HEK293 (cell line): Measurements from ENCODE around the gene NEGR1.

Source experiments
- BCL6B ChIP-seq: fragments of 450-650 bp; formaldehyde crosslinking; IDR thresholded peaks from 2 replicates; pipeline ENCODE4 v1.5.1; 2017; ENCODE audit warnings: missing biosample characterization, missing genetic modification characterization
- HIC1 ChIP-seq: fragments of 450-650 bp; formaldehyde crosslinking; IDR thresholded peaks from 2 replicates; pipeline ENCODE4 v1.5.1; 2016; ENCODE audit warnings: missing biosample characterization, missing genetic modification characterization
- KLF9 ChIP-seq: fragments of 450-650 bp; formaldehyde crosslinking; IDR thresholded peaks from 2 replicates; pipeline ENCODE4 v1.5.1; 2016; ENCODE audit warnings: missing biosample characterization, missing genetic modification characterization, low read depth
- OSR2 ChIP-seq: fragments of 450-650 bp; formaldehyde crosslinking; IDR thresholded peaks from 2 replicates; pipeline ENCODE4 v1.5.1; 2016; ENCODE audit warnings: missing biosample characterization, missing genetic modification characterization
- PRDM1 ChIP-seq: fragments of 450-650 bp; formaldehyde crosslinking; IDR thresholded peaks from 2 replicates; pipeline ENCODE4; 2016; ENCODE audit warnings: missing biosample characterization, missing genetic modification characterization
- RBAK ChIP-seq: fragments of 450-650 bp; formaldehyde crosslinking; IDR thresholded peaks from 2 replicates; pipeline ENCODE4 v1.5.1; 2016; ENCODE audit warnings: missing biosample characterization, missing genetic modification characterization
- SALL2 ChIP-seq: fragments of 450-650 bp; formaldehyde crosslinking; IDR thresholded peaks from 2 replicates; pipeline ENCODE4 v1.5.0; 2017; ENCODE audit warnings: missing biosample characterization, mild to moderate bottlenecking, missing genetic modification characterization, borderline replicate concordance
- SCRT2 ChIP-seq: fragments of 450-650 bp; formaldehyde crosslinking; IDR thresholded peaks from 2 replicates; pipeline ENCODE4 v1.5.1; 2016; ENCODE audit warnings: missing biosample characterization, missing genetic modification characterization
- ZBTB10 ChIP-seq: fragments of 450-650 bp; formaldehyde crosslinking; IDR thresholded peaks from 2 replicates; pipeline ENCODE4 v1.5.1; 2016; ENCODE audit warnings: missing biosample characterization, missing genetic modification characterization
- ZFP69B ChIP-seq: fragments of 450-650 bp; formaldehyde crosslinking; IDR thresholded peaks from 2 replicates; pipeline ENCODE4 v1.5.1; 2016; ENCODE audit warnings: missing biosample characterization, missing genetic modification characterization
- ZNF114 ChIP-seq: fragments of 450-650 bp; formaldehyde crosslinking; IDR thresholded peaks from 2 replicates; pipeline ENCODE4 v1.5.0; 2017; ENCODE audit warnings: missing biosample characterization, missing genetic modification characterization
- ZNF138 ChIP-seq: fragments of 450-650 bp; formaldehyde crosslinking; IDR thresholded peaks from 2 replicates; pipeline ENCODE4 v1.5.1; 2016; ENCODE audit warnings: missing biosample characterization, missing genetic modification characterization, borderline replicate concordance
- ZNF202 ChIP-seq: fragments of 450-650 bp; formaldehyde crosslinking; IDR thresholded peaks from 2 replicates; pipeline ENCODE4 v1.5.1; 2016; ENCODE audit warnings: missing biosample characterization, missing genetic modification characterization, borderline replicate concordance
- ZNF354C ChIP-seq: fragments of 450-650 bp; formaldehyde crosslinking; IDR thresholded peaks from 2 replicates; pipeline ENCODE4 v1.5.1; 2016; ENCODE audit warnings: missing biosample characterization, missing genetic modification characterization, low read depth, borderline replicate concordance
- ZNF37A ChIP-seq: fragments of 450-650 bp; IDR thresholded peaks from 2 replicates; pipeline ENCODE4 v1.5.1; 2018; ENCODE audit warnings: missing biosample characterization, missing genetic modification characterization
- ZNF513 ChIP-seq: fragments of 450-650 bp; IDR thresholded peaks from 2 replicates; pipeline ENCODE4 v1.5.1; 2018; ENCODE audit warnings: missing biosample characterization, missing genetic modification characterization
- ZNF514 ChIP-seq: fragments of 450-650 bp; formaldehyde crosslinking; IDR thresholded peaks from 2 replicates; pipeline ENCODE4 v1.5.1; 2016; ENCODE audit warnings: missing biosample characterization, missing genetic modification characterization
- ZNF561 ChIP-seq: fragments of 450-650 bp; IDR thresholded peaks from 2 replicates; pipeline ENCODE4 v1.5.1; 2018; ENCODE audit warnings: missing biosample characterization, missing genetic modification characterization, borderline replicate concordance
- ZNF701 ChIP-seq: fragments of 450-650 bp; formaldehyde crosslinking; IDR thresholded peaks from 2 replicates; pipeline ENCODE4 v1.5.1; 2016; ENCODE audit warnings: missing biosample characterization, missing genetic modification characterization
- ZNF704 ChIP-seq: fragments of 450-650 bp; formaldehyde crosslinking; IDR thresholded peaks from 2 replicates; pipeline ENCODE4 v1.5.1; 2016; ENCODE audit warnings: missing biosample characterization, missing genetic modification characterization
- ZNF776 ChIP-seq: fragments of 450-650 bp; formaldehyde crosslinking; IDR thresholded peaks from 2 replicates; pipeline ENCODE4 v1.5.0; 2017; ENCODE audit warnings: missing biosample characterization, missing genetic modification characterization, borderline replicate concordance
- TF ChIP-seq, protein P1 (sequence below): fragments of 450-650 bp; formaldehyde crosslinking; IDR thresholded peaks from 2 replicates; pipeline ENCODE4 v1.5.1; 2016; ENCODE audit warnings: missing biosample characterization, missing genetic modification characterization
- TF ChIP-seq, protein P2 (sequence below): fragments of 450-650 bp; formaldehyde crosslinking; IDR thresholded peaks from 2 replicates; pipeline ENCODE4 v1.5.1; 2017; ENCODE audit warnings: missing biosample characterization, missing genetic modification characterization
- TF ChIP-seq, protein P3 (sequence below): fragments of 450-650 bp; IDR thresholded peaks from 2 replicates; pipeline ENCODE4 v1.5.1; 2018; ENCODE audit warnings: missing biosample characterization, mild to moderate bottlenecking, missing genetic modification characterization

Gene NEGR1

GRCh38 chr1:72282271-72283021 is at the start of gene NEGR1 (continued):
- TF ChIP-seq, protein P1, sequence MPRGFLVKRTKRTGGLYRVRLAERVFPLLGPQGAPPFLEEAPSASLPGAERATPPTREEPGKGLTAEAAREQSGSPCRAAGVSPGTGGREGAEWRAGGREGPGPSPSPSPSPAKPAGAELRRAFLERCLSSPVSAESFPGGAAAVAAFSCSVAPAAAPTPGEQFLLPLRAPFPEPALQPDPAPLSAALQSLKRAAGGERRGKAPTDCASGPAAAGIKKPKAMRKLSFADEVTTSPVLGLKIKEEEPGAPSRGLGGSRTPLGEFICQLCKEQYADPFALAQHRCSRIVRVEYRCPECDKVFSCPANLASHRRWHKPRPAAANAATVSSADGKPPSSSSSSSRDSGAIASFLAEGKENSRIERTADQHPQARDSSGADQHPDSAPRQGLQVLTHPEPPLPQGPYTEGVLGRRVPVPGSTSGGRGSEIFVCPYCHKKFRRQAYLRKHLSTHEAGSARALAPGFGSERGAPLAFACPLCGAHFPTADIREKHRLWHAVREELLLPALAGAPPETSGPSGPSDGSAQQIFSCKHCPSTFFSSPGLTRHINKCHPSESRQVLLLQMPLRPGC (tag by site-specific recombination) = no peak
- TF ChIP-seq, protein P2, sequence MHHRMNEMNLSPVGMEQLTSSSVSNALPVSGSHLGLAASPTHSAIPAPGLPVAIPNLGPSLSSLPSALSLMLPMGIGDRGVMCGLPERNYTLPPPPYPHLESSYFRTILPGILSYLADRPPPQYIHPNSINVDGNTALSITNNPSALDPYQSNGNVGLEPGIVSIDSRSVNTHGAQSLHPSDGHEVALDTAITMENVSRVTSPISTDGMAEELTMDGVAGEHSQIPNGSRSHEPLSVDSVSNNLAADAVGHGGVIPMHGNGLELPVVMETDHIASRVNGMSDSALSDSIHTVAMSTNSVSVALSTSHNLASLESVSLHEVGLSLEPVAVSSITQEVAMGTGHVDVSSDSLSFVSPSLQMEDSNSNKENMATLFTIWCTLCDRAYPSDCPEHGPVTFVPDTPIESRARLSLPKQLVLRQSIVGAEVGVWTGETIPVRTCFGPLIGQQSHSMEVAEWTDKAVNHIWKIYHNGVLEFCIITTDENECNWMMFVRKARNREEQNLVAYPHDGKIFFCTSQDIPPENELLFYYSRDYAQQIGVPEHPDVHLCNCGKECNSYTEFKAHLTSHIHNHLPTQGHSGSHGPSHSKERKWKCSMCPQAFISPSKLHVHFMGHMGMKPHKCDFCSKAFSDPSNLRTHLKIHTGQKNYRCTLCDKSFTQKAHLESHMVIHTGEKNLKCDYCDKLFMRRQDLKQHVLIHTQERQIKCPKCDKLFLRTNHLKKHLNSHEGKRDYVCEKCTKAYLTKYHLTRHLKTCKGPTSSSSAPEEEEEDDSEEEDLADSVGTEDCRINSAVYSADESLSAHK (tag by site-specific recombination) = no peak
- TF ChIP-seq ZNF514 (tag by site-specific recombination) = no peak
- TF ChIP-seq SALL2 = no peak
- TF ChIP-seq, protein P3, sequence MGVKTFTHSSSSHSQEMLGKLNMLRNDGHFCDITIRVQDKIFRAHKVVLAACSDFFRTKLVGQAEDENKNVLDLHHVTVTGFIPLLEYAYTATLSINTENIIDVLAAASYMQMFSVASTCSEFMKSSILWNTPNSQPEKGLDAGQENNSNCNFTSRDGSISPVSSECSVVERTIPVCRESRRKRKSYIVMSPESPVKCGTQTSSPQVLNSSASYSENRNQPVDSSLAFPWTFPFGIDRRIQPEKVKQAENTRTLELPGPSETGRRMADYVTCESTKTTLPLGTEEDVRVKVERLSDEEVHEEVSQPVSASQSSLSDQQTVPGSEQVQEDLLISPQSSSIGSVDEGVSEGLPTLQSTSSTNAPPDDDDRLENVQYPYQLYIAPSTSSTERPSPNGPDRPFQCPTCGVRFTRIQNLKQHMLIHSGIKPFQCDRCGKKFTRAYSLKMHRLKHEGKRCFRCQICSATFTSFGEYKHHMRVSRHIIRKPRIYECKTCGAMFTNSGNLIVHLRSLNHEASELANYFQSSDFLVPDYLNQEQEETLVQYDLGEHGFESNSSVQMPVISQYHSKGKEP (tag by site-specific recombination) = peak; percentile 100
- TF ChIP-seq ZNF513 (tag by site-specific recombination) = no peak
- peak; percentile 64; the same call in 1 of the 2 replicates for TF ChIP-seq ZNF561
- no peak for TF ChIP-seq ZNF354C (tag by site-specific recombination)
- TF ChIP-seq ZFP69B (tag by site-specific recombination) = no peak
- TF ChIP-seq ZNF37A (tag by site-specific recombination) = no peak
- TF ChIP-seq ZBTB10 (tag by site-specific recombination) = no peak
- no peak for TF ChIP-seq BCL6B
- no peak for TF ChIP-seq RBAK (tag by site-specific recombination)
- no peak for TF ChIP-seq ZNF776 (tag by site-specific recombination)
- TF ChIP-seq ZNF202 (tag by site-specific recombination) = no peak
- no peak for TF ChIP-seq ZNF138 (tag by site-specific recombination)
- no peak for TF ChIP-seq ZNF704 (tag by site-specific recombination)
- TF ChIP-seq SCRT2 (tag by site-specific recombination) = no peak
- no peak for TF ChIP-seq KLF9 (tag by site-specific recombination)
- no peak for TF ChIP-seq HIC1 (tag by site-specific recombination)
- TF ChIP-seq OSR2 (tag by site-specific recombination) = peak; percentile 91
- no peak for TF ChIP-seq ZNF701 (tag by site-specific recombination)
- no peak for TF ChIP-seq PRDM1
- no peak for TF ChIP-seq ZNF114
